HG03175 (cell line): ENCODE results near the gene KIAA1549.
"Not testable (repeated sequence)": the region's sequence is repeated elsewhere in the genome, so short reads cannot be mapped to it uniquely, and the experiment has no call there.

Source experiments
- ATAC-seq: cut with Tn5 transposase; IDR thresholded peaks from one replicate; pipeline ENCODE4 v1.9.1; 2021; ENCODE audit warnings: mild to moderate bottlenecking, moderate library complexity; ENCODE audit not compliant: unreplicated experiment

Gene KIAA1549

DNA sequence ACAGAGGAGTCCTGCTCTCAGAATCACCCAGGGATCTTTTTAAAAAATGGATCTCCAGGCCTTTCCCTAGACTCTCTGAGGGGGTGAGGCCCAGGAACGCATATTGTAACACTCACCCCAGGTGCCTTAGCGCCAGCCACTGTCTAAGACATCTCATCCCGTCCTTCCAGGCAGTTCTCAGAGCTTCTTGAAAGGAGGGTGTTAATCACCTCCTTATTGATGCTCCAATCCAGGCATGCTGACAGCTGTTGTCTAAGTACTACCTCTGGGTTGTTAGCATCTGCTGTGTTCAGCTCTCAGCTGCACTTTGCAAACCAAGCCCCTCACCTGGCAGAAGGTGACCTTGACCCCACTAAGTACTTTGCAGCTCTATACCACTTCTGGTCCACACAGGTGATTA, 36.0 kb downstream of the KIAA1549 start:
- no peak for ATAC-seq

DNA sequence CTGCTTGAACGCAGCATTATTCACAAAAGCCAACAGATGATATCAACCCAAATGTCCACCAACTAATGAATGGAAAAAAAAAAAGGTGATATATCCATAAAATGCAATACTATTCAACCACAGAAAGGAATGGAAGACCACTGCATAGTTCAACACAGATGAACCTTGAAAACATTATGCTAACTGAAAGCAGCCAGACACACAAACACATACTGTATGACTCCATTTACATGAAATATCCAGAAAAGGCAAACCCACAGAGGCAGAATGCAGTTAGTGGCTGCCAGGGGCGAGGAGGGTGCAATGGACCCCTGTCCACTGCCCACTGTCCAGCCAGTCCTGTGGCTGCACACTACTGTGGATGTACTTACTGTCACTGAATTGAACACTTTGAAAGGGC, 36.6 kb downstream of the KIAA1549 start:
- no peak for ATAC-seq

- ATAC-seq = no peak
Observed at GRCh38 chr7:138943061-138943460, 38.1 kb downstream of the KIAA1549 start.

- ATAC-seq = no peak
Observed at GRCh38 chr7:138941545-138941944, 39.6 kb downstream of the KIAA1549 start.

DNA sequence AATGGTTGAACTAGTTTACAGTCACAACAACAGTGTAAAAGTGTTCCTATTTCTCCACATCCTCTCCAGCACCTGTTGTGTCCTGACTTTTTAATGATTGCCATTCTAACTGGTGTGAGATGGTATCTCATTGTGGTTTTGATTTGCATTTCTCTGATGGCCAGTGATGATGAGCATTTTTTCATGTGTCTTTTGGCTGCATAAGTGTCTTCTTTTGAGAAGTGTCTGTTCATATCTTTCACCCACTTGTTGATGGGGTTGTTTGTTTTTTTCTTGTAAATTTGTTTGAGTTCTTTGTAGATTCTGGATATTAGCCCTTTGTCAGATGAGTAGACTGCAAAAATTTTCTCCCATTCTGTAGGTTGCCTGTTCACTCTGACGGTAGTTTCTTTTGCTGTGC, 40.6 kb downstream of the KIAA1549 start:
- not testable (repeated sequence) for ATAC-seq

GRCh38 chr7:138937484-138937883, 43.7 kb downstream of the KIAA1549 start:
- ATAC-seq = no peak

GRCh38 chr7:138935465-138936011, 45.7 kb downstream of the KIAA1549 start:
- no peak for ATAC-seq

- no peak for ATAC-seq
Observed at GRCh38 chr7:138934861-138935260, 46.3 kb downstream of the KIAA1549 start.

- ATAC-seq = no peak
Observed at GRCh38 chr7:138934367-138934766, 46.8 kb downstream of the KIAA1549 start.

GRCh38 chr7:138932870-138933269, 48.3 kb downstream of the KIAA1549 start:
- no peak for ATAC-seq

DNA sequence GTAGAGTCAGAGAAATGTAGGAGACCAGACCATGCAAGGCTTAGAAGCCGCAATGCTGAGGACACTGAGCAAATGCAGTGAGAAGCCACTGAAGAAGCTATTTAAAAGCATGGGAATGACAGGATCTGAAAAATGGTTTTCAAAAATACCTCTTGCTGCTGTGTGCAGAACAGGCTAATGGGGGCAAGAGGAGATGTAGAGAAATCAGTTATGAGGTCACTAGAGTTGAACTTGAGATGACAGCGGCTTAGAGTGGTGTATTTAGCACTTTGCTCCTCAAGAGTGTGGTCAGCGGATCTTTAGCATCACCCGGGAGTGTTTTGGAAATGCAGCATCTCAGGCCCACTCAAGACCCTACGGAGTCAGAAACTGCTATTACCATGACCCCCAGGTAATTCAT, 48.8 kb downstream of the KIAA1549 start:
- no peak for ATAC-seq

GRCh38 chr7:138929969-138930368, 51.2 kb downstream of the KIAA1549 start:
- ATAC-seq = no peak

GRCh38 chr7:138926241-138926612, 55.0 kb downstream of the KIAA1549 start:
- peak; percentile 18 for ATAC-seq

- no peak for ATAC-seq
Observed at GRCh38 chr7:138924501-138925225, 56.5 kb downstream of the KIAA1549 start.

GRCh38 chr7:138921277-138921676, 59.9 kb downstream of the KIAA1549 start:
- ATAC-seq = no peak

DNA sequence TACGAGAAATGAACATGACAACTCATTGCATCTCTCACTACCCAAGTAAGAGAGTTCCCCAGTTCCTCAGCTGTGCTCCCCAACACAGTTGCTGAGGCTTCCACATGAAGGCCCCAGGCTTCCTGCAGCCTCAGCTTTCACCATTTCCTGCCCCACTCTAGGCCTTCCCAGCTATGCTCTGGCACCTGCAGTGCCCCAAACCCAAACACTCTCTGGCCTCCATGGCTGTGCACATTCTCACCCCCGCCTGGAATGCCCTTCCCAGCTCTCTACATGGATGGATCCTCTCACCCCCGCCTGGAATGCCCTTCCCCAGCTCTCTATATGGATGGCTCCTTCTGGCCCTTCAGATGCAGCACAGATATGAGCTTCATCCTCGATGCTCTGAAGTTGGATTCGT, 61.3 kb downstream of the KIAA1549 start:
- no peak for ATAC-seq

- no peak for ATAC-seq
Observed at GRCh38 chr7:138919216-138919615, 62.0 kb downstream of the KIAA1549 start.

DNA sequence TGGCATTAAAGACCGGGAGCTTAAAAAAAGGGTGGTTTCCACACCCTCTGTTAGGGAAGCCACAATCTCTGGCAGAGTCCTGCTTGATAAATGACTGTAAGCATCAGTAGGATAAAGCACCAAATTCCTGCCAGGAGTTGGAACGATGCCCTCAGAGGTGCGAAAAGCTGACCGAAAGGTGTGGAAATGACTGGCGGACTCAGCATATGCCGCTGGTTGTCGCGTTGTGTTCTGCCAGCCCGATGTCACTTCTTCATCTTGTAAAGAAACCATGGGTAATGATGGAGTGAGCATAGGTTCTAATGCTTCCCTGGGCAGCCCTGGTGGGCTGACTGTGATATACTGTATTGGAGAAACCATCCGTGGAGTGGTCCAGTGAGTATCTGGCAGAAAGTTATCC, 62.4 kb downstream of the KIAA1549 start:
- no peak for ATAC-seq

DNA sequence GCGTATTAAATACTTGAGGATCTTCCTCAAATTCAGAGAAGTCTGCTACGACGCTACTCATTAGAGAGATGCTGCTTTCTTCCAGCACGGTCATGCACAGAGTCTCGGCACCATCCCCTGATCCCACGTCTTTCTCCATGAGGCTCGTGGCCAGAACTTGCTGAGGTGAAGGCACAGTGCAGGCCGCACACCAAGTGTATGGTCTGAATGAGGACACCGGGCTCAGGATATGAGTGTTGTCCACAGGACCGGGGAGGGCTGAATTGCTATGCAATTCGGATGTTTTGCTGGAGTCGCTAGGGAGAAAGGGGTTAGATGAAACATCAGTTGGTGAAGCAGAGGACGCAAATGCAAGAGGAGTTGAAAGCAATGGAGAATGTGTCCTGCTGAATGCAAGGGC, 63.0 kb downstream of the KIAA1549 start:
- ATAC-seq = no peak

DNA sequence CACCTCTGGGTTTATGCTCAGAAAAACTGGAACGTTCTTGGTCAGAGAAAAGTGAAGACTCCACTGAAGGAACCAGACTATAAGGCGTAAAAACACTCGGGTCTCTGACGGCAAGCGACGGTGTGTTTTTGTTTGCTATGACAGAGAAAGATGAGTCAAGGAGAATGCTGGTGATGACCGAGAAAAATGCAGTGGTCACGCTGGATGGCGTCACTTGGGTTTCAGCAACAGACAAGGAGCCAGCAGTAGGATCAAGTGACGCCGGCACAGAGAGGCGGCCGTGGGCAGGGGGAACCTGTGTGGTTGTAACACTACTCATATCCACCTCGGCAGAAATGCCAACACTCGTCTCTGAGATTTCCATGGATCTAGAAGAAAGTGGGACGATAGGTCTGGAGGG, 63.4 kb downstream of the KIAA1549 start:
- no peak for ATAC-seq

GRCh38 chr7:138916731-138917130, 64.5 kb downstream of the KIAA1549 start:
- ATAC-seq = no peak

- ATAC-seq = no peak
Observed at GRCh38 chr7:138916275-138916674, 64.9 kb downstream of the KIAA1549 start.

- no peak for ATAC-seq
Observed at GRCh38 chr7:138913783-138914182, 67.4 kb downstream of the KIAA1549 start.
